Activated naive CD4-positive, alpha-beta T cell treated with anti-CD3 and anti-CD28 coated beads, Interleukin-2, amount 50 U/mL, for 72 hours (primary cell): Measurements from ENCODE around the gene DENND4C. TPM values are rescaled to one million over a fixed set of nuclear protein-coding genes. Genes with fewer than 3 reads are reported as not detected.
"Not testable (repeated sequence)": the region's sequence is repeated elsewhere in the genome, so short reads cannot be mapped to it uniquely, and the experiment has no call there.

Experiments
- ATAC-seq, 2 donors: fragments of 150-1000 bp; cut with Tn5 transposase; 2 replicates each; pipeline ENCODE4 v1.10.0; 2021; ENCODE audit warnings: mild to moderate bottlenecking in 2 of 2, moderate library complexity in 2 of 2
- DNase-seq, 2 donors: peaks; one replicate each; pipeline ENCODE4 v3.0.0; 2021 to 2022; ENCODE audit warnings: low spot score in 2 of 2
- H3K27ac Mint-ChIP-seq, 2 donors: one replicate each; pipeline ENCODE4 v1.8.0; 2022; ENCODE audit warnings: mild to moderate bottlenecking in 2 of 2, mixed read lengths in 2 of 2
- H3K36me3 Mint-ChIP-seq, 2 donors: one replicate each; pipeline ENCODE4 v1.8.0; 2022; ENCODE audit warnings: mixed read lengths in 2 of 2
- H3K9me3 Mint-ChIP-seq, 2 donors: one replicate each; pipeline ENCODE4 v1.8.0; 2022; ENCODE audit warnings: mixed read lengths in 2 of 2
- total RNA-seq, 2 donors: library from RNA; stranded (reverse); gene quantifications; one replicate each; pipeline ENCODE4 v1.2.3, GENCODE V29; 2022

Gene DENND4C
- total RNA-seq, 2 donors from 2014 or later = 6.5 to 20.1 TPM

DNA sequence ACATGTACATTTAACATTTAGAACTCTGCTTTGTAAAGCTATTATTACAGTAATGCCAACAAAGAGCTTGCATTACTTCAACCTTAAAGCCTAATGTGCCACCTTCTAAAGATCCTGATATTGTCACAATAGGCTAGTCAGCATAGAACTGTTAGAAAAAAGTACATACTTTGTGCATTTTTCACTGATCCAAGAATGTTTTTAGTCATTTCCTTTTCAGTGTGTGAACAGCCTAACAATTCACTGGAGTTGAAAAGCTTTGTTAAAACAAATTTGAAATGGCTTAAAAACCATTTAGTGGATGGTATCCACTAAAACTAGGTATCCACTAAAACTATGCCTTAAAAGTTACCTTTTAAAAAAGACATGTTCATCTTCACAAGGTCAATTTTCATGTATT is 145.0 kb downstream of the DENND4C start:
- ATAC-seq (no peak), DNase-seq (no peak)
- H3K36me3 Mint-ChIP-seq = peaks cover 45 to 68% of the 10 kb centered on the region in 2 donors
- peak overlapping the region in 1 of 2 donors; percentile 100 for H3K27ac Mint-ChIP-seq
- no peaks in the 10 kb centered on the region for H3K9me3 Mint-ChIP-seq

DNA sequence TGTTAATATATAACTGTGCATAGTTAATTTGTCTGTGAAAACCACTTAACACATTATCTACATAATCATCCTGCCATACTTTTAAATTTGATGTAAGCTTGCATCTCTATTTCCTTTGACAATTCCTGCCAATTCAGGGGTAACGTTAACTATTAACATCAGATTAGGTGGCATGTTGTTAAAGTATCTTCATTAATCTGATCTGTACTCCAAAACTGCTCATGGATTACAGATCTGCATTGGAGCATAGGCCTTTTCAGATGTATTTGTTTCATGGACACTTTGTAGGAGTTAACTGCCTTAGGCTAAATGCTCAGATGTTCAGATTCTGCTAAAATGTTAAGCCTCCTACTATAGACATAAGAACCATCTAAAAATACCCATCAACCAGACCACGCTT is 146.4 kb downstream of the DENND4C start:
- peak overlapping the region in 1 of 2 donors; percentile 100 for H3K27ac Mint-ChIP-seq
- ATAC-seq (no peak), DNase-seq (no peak)
- no peaks in the 10 kb centered on the region for H3K9me3 Mint-ChIP-seq
- H3K36me3 Mint-ChIP-seq = peaks cover 54 to 77% of the 10 kb centered on the region in 2 donors

DNA sequence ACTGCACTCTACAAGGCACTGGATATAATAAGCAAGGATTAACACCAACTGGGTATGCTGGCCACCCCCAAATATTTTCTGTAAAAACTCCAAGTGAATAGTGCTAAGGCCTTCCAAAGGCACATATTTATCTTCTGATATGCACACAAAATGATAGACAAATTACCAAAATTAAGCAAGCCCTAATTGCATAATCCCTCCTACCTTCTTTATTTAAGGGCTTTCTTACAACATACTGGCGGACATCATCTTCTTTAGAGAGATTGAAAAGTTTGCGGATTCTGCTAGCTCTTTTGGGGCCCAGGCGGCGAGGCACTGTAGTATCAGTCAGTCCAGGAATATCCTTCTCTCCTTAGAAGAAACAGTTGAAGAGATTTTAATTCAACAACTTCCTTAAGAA is 147.7 kb downstream of the DENND4C start:
- ATAC-seq (no peak), DNase-seq (no peak)
- peaks cover 54 to 77% of the 10 kb centered on the region in 2 donors for H3K36me3 Mint-ChIP-seq
- peak overlapping the region; percentile 100 for H3K27ac Mint-ChIP-seq
- no peaks in the 10 kb centered on the region for H3K9me3 Mint-ChIP-seq

DNA sequence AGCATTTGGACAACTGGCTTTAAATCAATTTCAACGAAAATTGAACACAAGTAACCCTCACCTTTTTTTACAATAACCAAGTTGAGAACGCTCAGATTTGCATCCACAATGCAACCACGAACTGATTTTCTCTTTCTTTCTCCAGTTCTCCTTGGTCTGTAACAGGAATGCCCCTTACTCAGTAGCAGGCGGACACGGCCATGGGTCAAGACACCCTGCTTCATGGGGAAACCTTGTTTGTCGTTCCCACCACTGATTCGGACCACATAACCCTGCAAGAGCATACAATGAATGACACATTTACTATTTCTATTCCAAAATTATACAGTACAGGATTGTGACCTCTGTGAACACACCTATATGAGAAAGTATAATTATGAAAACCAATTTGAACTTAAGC is 148.2 kb downstream of the DENND4C start:
- DNase-seq (no peak), ATAC-seq (no peak)
- peak overlapping the region; percentile 100 for H3K27ac Mint-ChIP-seq
- H3K36me3 Mint-ChIP-seq = peaks cover 54 to 76% of the 10 kb centered on the region in 2 donors
- H3K9me3 Mint-ChIP-seq = no peaks in the 10 kb centered on the region

DNA sequence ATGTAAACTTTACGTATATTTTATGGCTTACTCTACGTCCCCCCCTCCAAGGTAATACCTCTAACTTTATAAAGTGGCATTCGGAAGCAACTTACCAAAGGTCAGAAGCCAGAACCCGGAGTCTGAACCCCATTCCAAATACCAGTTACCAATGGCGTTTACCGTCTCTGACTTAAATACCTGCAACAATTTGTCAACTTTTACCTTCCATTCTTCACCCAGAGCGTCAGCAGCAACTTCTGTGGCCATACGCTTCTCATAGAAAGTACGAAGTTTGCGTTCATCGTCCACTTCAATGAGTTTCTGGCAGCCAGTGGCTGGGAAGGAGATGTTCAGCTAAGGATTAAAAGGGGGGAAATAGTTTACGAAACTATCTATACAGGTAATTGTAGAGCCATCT is 148.8 kb downstream of the DENND4C start:
- Mint-ChIP-seq H3K9me3 (no peaks in the 10 kb centered on the region), H3K27ac (peak overlapping the region; percentile 100), H3K36me3 (peaks cover 54 to 70% of the 10 kb centered on the region in 2 donors)
- no peak for ATAC-seq
- DNase-seq = no peak

DNA sequence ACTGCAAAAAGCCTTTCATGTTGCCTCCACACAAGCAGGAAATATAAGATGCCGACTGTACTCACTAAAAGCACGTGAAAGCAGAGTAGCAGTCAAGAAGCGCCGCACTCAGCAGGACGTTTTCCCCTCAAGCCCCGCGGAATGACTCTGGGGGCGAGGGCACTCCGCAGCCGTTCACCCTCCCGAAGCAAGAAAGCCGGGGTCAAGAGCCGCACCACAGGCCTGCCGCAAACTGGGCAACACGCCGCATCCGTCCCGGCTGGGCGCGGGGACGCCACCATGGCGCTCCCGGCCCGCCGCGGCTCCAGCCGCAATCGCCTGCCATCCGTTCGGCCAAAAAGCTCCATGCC is 149.2 kb downstream of the DENND4C start:
- H3K36me3 Mint-ChIP-seq = peaks cover 54 to 66% of the 10 kb centered on the region in 2 donors
- H3K27ac Mint-ChIP-seq = peak overlapping the region; percentile 100
- peak; percentile 36 to 44 for ATAC-seq
- no peak for DNase-seq
- H3K9me3 Mint-ChIP-seq = no peaks in the 10 kb centered on the region

DNA sequence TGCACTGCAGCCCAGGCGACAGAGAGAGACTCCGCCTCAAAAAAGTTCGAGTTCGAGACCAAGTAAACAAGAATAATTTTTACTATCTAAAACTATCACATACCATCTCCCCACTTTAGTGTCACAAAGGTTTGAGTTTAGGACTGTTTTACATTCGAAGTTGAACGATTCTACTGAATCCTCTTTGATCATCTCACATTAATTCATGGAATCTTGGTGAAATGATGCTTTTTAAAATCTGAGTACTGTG is 150.3 kb downstream of the DENND4C start:
- Mint-ChIP-seq H3K9me3 (no peaks in the 10 kb centered on the region), H3K36me3 (peaks cover 54 to 57% of the 10 kb centered on the region in 2 donors), H3K27ac (peak overlapping the region; percentile 100)
- DNase-seq (no peak), ATAC-seq (no peak)

DNA sequence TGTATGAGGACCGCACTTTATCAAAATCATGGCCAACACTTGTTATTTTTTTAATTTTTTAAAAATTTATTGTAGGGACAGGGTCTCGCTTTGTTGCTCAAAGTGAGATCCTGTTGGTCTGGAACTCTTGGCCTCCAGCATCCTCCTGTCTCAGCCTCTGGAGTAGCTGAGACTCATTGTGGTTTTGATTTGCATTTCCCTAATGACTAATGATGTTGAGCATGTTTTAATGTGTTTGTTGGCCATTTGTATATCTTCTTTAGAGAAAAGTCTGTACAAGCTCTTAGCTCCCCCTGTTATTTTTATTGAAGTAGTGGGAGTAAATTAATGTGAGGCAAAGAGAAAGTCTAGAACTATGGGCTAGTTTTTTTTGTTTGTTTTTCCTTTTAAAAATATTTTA is 151.2 kb downstream of the DENND4C start:
- no peak for ATAC-seq
- no peaks in the 10 kb centered on the region for H3K9me3 Mint-ChIP-seq
- DNase-seq = no peak
- peak overlapping the region in 1 of 2 donors; percentile 100 for H3K27ac Mint-ChIP-seq
- H3K36me3 Mint-ChIP-seq = peaks cover 46 to 48% of the 10 kb centered on the region in 2 donors

DNA sequence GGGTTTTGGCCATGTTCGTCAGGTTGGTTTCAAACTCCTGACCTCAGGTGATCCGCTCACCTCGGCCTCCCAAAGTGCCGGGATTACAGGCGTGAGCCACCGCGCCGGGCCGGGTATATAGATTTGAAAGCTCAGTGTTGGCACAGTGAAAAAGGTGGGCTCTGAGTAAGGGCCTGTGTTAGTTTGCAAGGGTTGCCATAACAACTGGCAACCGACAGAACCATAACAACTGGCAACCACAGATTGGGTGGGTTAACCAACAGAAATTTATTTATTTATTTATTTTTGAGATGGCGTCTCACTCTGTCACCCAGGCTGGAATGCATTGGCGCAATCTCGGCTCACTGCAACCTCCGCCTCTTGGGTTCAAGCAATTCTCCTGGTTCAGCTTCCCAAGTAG is 154.7 kb downstream of the DENND4C start:
- peaks cover 12% of the 10 kb centered on the region in 2 donors for H3K36me3 Mint-ChIP-seq
- H3K27ac Mint-ChIP-seq, H3K9me3 Mint-ChIP-seq, DNase-seq, ATAC-seq: not testable (repeated sequence)

DNA sequence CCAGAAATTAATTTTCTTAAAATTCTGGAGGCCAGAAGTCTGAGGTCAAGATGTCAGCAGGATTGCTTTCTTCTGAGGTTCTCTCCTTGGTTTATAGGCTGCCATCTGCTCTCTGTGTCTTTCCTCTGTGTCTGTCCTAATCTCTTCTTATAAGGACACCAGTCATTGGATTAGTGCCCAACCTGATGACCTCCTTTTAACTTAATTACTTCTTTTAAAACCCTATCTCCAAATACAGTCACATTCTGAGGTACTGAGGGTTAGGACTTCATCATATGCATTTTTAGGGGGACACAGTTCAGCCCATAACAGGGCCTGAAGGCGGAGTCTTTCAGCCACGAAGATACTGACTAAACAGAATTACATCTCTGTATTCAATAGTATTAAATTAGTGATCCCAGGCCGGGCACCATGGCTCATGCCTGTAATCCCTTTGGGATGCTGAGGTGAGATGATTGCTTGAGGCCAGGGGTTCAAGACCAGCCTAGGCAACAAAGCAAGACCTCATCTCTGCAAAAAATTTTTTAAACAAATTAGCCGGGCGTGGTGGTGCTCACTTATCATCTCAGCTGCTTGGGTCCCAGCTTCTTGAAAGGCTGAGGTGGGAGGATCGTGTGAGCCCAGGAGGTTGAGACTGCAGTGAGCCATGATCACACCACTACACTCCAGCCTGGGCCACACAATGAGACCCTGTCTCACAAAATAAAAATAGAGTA is 155.5 kb downstream of the DENND4C start:
- Mint-ChIP-seq H3K27ac (no peak overlapping the region), H3K9me3 (no peaks in the 10 kb centered on the region), H3K36me3 (peaks cover 5% of the 10 kb centered on the region in 2 donors)
- ATAC-seq = no peak
- DNase-seq = no peak

DNA sequence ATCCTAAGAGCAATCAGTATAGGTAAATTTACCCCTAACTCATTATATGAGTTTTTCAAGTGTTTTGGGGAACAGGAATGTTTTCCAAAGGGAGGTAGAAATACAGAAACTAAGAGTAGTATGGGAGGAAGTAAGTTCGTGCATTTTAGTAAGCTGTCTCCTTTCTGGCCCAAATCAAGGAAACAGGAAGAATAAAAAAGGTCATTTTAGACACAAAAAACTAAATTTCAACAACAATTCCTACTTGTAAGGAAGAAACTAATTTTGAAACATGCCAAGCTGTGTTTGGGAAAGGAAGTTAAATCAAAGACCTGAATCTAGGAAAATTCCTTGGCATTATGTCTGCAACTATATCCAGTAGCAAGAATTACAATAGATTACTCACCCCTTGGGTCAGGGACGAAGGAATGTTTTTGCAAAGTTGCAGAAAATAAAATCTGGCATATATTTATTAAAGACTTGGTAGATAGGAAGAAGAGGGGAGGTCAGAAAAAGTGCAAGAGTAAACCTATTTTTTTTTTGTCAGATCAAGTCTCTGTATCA is 156.1 kb downstream of the DENND4C start:
- DNase-seq (no peak), ATAC-seq (no peak)
- H3K9me3 Mint-ChIP-seq = no peaks in the 10 kb centered on the region
- H3K27ac Mint-ChIP-seq = no peak overlapping the region
- no peaks in the 10 kb centered on the region for H3K36me3 Mint-ChIP-seq

DNA sequence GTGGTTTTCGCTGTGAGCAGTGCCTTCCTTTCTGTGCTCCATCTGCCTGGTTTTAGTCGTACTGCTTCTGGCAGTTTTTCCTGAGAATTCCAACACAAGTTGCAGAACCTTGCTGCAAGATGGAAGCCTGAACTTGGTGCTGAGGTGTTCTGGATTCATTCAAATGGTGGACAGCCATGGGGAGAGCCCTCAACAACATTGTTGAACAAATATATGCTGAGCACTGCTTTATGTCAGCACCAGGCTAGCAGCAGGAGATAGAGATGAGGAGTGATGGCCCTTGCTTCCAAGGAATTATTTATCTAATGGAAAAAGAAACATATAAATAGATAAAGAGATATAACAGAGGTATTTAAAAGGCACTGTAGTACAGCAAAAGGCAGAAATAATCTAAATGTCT is 156.8 kb downstream of the DENND4C start:
- Mint-ChIP-seq H3K27ac (no peak overlapping the region), H3K36me3 (no peaks in the 10 kb centered on the region), H3K9me3 (no peaks in the 10 kb centered on the region)
- ATAC-seq (no peak), DNase-seq (no peak)

DNA sequence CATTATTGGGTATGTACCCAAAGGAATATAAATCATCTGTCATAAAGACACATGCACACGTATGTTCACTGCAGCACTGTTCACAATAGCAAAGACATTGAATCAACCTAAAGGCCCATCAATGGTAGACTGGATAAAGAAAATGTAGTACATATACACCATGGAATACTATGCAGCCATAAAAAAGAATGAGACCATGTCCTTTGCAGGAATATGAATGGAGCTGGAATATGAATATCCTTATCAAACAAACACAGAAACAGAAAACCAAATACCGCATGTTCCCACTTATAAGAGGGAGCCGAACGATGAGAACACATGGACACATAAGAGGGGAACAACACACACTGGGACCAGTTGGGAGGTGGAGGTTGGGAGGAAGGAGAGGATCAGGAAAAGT is 159.0 kb downstream of the DENND4C start:
- DNase-seq, H3K36me3 Mint-ChIP-seq, ATAC-seq, H3K27ac Mint-ChIP-seq, H3K9me3 Mint-ChIP-seq: not testable (repeated sequence)

DNA sequence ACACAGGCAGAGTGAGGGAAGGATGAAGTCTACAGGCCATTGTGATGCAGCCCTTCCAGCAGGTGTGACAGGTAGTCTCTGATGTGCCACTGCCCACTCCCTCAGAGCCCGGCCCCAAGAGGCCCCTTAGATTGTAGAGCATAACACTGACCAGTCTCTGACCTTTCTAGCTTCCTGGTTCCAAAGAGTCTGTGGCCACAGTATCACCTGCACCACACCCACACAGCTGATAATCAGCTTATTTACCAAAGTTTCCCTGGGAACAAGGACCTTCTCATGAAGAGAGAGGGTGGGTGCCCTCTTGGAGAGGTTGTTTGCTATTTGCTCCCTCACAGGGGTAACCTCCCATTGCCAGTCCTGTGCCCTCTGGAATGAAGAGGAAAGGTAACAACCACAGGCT is 167.4 kb downstream of the DENND4C start:
- DNase-seq (no peak), ATAC-seq (no peak)
- no peaks in the 10 kb centered on the region for H3K36me3 Mint-ChIP-seq
- H3K27ac Mint-ChIP-seq = no peak overlapping the region
- peaks cover 0 to 4% of the 10 kb centered on the region in 2 donors for H3K9me3 Mint-ChIP-seq

DNA sequence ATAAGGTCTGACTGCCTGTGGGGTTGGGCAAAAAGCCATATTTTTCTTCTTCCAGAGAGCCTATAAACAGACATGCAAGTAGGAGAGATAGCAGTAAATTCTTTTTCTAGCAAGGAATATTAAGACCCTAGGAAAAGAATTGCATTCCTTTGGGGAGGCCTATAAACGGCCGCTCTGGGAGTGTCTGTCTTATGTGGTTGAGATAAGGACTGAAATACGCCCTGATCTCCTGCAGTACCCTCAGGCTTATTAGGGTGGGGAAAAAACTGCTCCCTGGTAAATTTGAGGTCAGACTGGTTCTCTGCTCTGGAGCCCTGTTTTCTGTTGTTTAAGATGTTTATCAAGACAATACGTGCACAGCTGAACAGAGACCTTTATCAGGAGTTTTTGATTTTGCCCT is 172.7 kb downstream of the DENND4C start:
- not testable (repeated sequence) for ATAC-seq, H3K27ac Mint-ChIP-seq, H3K9me3 Mint-ChIP-seq, DNase-seq, H3K36me3 Mint-ChIP-seq

DNA sequence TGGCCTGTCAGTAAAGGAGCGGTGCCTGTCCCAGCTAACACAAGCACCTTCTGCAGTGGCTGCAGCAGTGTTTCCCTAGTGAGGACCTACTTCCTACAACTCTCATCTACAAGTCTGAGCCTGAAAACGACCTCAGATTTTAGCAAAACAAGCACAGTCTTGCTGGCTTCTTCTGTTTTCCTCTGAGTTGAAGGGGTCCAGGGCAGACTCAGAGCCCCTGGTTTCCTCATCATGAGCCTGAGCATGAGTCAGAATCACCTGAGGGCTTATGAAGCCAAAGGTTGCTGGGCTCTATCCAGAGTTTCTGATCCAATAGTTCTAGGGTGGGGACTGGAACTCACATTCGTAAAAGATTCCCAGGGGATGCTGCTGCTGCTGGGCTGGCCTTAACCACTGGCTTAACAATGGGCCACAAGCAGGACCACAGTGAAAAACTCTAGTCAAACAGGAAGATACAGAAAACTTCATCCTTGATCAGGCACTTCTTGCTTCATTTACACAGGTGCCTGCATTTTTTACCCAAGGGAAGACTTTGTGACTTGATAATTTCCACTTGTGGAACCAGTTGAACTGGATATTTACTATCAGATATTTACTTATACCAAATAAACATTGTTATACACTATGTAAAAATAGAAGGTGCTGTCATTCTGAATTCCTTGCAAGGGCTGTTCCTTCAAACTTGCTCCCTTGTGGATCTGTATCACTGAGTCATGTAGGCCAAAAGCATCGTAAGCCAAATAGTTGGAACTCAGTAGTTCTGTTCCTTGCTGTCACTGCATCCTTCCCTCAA is 174.0 kb downstream of the DENND4C start:
- Mint-ChIP-seq H3K9me3 (peaks cover 0 to 8% of the 10 kb centered on the region in 2 donors), H3K27ac (no peak overlapping the region), H3K36me3 (peaks cover 0 to 4% of the 10 kb centered on the region in 2 donors)
- DNase-seq (no peak), ATAC-seq (no peak)

DNA sequence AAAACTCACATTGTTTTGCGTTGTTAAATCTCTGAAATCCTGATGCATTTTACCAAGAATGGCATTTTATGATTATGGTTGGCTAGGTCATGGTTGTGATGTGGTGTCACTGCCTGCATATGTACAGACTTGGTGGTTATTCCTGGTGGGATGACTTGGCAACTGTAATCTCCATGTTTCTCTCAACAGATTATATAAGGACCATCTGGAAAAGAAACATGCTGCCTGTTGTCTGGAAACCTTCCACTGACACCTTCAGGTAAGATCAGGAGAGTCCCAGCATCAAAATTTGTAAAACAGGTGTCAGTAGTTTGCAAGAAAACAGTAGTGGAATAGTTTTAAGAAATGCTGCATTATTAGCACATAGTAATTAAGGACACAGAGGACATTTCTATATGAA is 175.3 kb downstream of the DENND4C start:
- Mint-ChIP-seq H3K27ac (no peak overlapping the region), H3K36me3 (peaks cover 0 to 9% of the 10 kb centered on the region in 2 donors), H3K9me3 (peaks cover 0 to 8% of the 10 kb centered on the region in 2 donors)
- DNase-seq (no peak), ATAC-seq (no peak)

DNA sequence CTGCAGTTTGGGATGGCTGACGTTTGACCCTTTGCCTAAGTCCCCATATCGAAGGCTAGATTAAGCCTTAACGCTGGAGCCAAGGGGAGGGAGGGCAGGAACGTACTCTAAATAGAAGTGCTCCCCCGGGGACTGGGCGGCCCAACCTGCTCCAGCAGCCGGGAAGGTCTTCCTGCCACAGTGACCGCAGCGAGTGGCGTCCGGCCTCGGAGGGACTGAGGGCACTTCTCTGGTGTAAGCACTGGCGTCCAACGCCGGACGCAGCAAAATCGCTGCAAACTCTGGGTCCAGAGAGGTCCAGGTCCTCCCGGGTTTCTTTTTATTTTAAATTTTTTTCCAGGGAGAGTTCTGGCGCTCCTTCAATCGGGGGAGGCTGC is 177.8 kb downstream of the DENND4C start:
- peak overlapping the region; percentile 50 to 87 for H3K27ac Mint-ChIP-seq
- DNase-seq (no peak), ATAC-seq (peak in 1 of 2 donors; percentile 8)

More for the DNA sequence above, 177.8 kb downstream of the DENND4C start:
- Mint-ChIP-seq H3K36me3 (peaks cover 0 to 9% of the 10 kb centered on the region in 2 donors), H3K9me3 (peaks cover 0 to 4% of the 10 kb centered on the region in 2 donors)
